ENCODE data around the gene CCDC83. TPM values are rescaled to one million over a fixed set of nuclear protein-coding genes. Genes with fewer than 3 reads are reported as not detected.
A peak's percentile ranks its signal among the peaks of the same experiment; 100 is the strongest.

The CCDC83 gene
- not detected for total RNA-seq
- long read RNA-seq, partial matches to known transcripts: 0 of 1 reads
- long read RNA-seq, other reads (novel, unspliced or antisense): 1 of 1 reads

DNA sequence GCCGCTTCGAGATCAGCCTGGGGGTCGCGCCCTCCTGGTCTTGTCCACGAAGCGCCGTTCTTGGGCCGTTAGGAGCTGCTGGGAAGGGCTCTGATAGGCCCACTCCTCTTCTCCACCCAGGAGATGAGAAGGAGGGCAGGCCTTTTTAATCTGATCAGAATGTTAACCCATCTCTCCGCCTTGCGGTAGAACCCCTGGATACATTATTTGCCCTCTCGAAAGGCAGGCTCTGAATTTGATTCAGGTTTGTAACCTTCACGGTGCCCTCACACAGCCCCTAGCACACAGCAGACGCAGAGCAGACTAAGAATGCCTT lies at the start of gene CCDC83:
CCDC83 (plus strand) TSS at position 43 of the 316 bp plus-strand sequence. CDS start 9,741 bp downstream, outside the sequence.
- no peak for DNase-seq (ENCODE audit: low spot score)

DNA sequence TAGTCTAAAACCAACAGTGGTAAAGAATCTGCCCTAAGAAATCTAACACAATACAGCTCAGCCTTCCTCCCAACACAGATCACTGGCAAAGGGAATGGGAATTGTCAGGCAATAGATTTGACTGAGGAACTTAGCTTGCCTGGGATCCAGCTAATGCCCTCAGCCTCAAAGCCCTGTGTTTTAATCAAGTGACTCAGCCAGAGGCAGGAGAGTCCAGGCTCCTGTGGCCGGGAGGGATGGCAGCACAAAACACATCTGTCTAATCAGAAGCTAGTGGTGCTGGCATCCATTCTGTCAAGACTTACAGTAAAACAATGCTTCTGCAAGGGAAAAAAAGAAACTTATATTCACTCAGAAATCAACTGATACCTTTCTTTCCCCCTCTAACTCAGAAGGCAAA lies 49.8 kb upstream of the CCDC83 start:
- DNase-seq (ENCODE audit: low spot score): no peak

DNA sequence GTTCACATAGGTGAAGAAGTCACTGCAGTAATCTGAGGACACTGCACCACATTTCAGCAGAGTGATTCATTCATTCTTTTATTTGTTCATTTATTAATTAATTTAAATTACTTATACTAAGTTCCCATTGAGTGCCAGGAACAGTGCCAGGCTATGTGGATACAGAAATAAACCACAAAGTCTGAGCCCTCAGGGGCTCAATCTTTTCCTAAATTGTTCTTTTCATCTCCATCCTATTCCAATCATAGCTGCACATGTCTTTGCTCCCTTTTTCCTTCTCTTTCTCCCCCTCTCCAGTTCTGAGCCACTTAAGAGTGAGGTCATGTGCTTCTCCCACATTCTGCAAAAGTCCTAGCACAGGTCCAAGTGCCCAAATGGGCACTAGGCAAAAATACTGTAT lies 49.2 kb upstream of the CCDC83 start:
- no peak for DNase-seq (ENCODE audit: low spot score)

DNA sequence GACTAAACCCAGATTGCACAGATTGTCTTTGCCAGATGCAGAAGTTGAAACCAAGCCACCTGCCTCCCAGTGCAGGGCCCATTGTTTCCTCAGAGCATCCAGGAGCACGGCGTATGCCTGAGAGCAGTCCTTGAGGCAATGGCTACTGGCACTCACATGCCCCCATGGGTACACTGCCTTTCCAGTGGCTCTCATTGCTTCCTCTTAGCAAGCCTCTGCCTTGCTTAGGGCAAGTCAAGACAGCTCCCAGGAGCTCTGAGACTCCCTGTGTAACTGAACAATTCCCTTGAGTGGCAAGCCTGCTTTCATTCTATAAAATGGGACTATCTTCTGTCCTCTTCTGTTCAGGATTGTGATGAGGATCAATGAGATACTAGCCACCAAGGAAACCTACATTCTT lies 48.3 kb upstream of the CCDC83 start:
- no peak for DNase-seq (ENCODE audit: low spot score)

DNA sequence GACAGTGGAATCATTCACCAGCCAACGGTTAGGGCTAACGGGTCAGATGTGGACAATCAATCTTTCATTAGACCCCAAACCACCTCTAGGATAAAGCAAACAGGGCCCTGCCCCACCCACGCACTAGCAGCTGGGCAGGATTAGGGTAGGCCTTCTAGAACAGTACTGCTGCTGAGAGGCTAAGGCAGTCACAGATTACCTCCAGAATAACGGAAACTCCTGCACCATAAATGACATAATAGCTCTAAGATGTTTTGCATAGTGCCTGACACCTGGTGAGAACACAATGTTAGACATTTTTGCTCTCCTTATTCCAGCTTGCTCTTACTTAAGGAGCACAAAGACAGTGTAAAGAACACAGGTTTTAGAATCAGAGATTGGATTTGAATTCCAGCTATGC lies 46.0 kb upstream of the CCDC83 start:
- DNase-seq (ENCODE audit: low spot score): no peak

DNA sequence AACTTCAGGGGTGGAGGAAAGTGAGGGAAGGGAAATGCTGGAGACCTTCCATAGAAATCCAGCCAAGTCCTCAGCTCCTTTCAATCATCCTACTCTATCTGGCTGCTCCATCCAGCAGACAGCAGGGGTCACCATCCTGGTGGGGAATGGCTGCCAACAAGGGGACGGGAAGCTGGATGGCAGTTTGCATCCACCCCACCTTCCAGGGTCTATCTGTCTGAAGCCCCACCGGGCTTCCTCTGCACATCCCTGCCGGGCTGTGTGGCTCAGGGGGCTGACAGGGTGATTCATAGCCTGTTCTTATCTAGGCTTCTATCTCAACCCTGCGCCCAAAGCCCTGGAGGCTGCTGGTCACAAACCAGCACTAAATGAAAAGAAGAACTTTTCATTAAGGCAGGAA lies 45.3 kb upstream of the CCDC83 start:
- no peak for DNase-seq (ENCODE audit: low spot score)

DNA sequence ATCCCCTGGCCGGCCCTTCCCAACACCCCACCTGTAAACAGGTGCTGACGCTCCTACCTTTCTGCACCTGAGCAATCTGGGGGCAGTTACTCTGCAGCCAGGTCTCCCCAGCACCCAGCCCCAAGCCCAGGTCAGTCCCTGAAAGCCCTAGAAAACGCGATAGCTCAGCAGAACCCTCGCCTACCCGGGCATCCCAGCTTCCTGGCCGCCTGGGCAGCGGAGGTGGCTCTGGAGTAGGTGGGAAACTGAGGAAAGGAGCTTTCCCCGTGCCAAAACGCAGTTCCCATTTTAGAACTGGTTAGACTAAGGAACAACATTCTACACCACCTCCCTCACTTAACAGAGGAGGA lies 44.7 kb upstream of the CCDC83 start:
- no peak for DNase-seq (ENCODE audit: low spot score)

DNA sequence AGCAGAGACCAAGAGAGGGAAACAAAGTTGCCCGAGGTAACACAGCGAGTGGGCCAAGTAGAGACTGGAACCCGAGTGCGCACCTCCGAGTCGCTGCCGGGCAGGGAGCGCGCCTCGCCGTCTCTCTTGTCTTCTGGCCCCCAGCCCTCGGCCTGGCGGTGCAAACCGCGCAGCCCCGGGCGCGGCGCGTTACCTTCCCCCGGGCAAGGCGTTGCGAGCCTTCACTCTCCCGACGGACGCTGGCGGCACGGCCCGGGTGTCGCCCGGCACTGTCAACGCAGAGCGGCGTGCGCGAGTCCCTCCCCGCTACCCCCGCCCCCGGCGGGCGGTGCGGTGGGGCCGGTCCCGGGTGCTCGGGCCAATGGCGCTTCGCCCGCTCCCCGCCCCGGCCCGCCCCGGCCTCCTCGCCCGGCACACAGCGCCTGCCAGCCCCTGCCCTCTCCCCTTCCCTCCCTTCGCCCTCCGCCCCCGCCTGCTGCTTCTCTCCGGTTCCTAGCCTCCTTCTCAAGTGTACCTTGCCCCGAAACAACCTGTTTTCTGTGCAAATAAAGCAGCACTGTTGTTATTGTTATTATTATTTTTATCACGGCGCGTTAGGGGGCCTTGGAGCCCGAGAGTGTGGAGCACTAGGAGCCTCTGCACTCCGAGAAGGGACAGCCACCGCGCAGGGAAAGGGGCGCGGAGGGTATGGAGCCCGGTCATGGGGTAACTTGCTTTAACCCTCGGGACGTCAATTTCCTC lies 44.1 kb upstream of the CCDC83 start, which contains the start of gene SYTL2:
SYTL2 (minus strand) TSS at position 271 of the 741 bp plus-strand sequence. CDS start 53,416 bp downstream, outside the sequence.
- DNase-seq (ENCODE audit: low spot score): peak; percentile 94

DNA sequence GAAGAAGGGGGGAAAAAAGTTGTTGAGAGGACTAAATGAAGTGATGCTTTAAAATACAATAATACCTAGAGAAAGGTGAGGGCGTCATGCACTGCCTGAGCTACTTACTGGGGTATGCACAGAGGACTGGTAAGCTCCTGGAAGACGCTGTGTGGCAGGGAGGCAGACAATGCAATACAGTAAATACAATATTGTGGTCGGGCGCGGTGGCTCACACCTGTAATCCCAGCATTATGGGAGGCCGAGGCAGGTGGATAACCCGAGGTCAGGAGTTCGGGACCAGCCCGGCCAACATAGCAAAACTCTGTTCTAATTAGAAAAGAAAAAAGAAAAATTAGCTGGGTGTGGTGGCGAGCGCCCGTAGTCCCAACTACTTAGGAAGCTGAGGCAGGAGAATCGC lies 43.6 kb upstream of the CCDC83 start:
- no peak for DNase-seq (ENCODE audit: low spot score)

DNA sequence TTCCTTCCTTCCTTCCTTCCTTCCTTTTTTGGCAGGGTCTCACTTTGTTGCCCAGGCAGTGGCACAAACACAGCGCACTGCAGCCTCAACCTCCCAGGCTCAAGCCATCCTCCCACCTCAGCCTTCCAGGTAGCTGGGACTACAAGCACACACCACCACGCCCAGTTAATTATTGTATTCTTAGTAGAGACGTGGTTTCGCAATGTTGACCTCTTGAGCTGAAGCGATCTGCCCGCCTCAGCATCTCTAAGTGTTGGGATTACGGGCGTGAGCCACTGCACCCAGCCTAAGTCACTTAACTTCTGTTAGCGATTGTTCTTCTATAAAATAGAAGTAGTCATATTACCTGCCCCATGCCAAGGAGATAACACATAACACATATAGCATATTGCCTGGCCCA lies 41.5 kb upstream of the CCDC83 start:
- no peak for DNase-seq (ENCODE audit: low spot score)

DNA sequence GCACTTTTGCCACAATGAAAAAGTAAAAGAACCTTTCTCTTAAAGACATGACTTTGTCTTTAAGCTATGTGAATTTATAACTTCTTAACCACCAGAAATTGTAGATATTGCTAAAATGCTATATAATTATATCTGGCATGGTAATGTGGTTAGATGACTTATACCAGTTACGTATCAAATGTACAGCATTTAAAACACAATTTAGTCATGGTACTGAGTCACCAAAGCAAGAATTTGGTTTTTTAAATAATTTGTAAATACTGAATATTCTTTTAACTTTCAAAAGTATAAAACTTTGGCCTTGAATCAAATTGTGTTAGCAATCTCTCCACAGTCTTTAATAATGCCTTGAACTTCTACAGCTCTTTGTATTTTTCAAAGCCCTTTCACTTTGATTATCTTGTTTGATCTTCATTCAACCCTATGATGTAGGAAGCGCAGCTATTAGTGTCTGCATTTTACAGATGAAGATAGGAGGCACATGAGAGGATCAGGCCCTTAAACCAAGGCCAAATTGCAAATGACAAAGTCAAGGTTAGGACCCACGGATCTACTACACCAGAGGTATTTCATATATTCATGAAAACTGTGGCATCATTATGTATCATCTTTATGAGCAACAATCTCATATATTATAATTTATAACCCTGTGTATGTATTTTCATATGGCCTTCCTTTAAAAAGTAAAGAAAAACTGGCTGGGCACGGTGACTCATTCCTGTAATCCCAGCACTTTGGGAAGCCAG lies 39.8 kb upstream of the CCDC83 start:
- DNase-seq (ENCODE audit: low spot score): no peak

DNA sequence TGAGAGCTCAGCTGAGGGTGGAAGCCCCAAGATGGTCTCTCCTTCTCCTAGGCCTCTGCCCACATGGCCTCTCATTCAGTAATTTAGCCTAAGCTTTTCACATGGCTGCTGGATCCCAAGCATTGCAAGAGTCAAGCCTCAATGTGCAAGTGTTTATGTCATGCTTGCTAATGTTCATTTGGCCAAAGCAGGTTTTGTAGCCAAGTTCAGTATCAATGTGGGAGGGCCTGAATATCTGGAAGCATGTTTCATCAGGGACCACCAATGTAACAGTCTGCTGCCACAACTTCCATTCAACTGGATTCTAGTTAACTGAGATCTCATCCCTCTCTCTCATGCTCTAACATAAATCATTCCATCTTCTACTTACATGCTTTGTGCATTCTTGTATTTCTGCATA lies 35.7 kb upstream of the CCDC83 start:
- DNase-seq (ENCODE audit: low spot score): no peak

DNA sequence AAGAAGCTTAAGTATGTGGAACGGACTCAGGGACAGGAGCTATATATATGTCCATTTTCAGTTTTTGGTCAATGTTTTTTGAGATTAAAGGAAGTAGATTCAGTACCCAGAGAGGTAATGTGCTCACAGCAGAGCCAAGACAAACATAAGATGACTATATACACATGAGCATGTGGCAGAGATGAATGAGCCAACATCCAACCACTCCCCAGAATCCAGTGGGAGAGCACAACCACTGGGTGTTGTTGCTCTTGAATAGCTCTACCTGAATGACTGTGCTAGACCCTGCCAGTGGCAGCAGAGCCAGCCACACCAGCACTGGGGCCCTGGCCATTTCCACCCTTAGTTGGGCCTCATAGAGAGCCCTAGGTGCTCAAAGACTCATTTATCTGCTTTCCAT lies 33.5 kb upstream of the CCDC83 start:
- DNase-seq (ENCODE audit: low spot score): no peak

DNA sequence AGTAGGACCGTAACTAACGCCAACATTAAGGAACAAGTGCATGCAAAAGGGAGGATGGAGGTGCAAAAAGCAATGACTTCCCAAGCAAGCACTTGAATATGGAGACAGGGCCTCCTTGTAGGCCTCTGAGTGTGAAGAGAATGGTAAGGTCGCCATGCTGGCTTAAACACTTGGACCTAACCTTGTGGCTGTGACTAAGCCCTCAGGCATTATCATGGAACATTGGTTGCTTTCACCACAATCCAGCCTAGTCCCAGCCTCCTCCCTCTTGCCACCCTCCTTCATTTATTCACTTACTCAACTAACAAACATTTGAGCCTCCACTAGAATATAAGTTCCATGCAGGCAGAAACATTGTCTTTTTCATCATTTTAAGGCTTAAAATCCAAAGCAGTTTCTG lies 32.4 kb upstream of the CCDC83 start:
- DNase-seq (ENCODE audit: low spot score): no peak

DNA sequence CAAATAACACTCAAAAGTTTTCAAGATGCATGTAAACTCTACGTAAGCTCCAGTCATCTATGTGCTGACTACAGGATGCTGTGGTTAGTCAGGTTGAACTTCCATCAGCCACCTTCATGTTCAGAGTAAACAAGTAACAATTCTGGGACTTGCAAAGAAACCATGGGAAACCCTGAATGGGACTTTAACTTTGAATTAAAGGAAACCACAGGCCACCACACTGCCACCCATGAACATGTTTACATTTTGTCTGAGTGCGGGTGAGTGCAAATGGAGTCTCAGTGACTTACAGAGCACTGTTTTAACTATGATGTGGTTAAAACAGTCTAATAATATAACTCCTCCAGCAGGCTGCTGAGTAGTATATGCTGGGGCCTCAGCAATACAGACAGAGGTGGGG lies 31.4 kb upstream of the CCDC83 start:
- DNase-seq (ENCODE audit: low spot score): no peak

DNA sequence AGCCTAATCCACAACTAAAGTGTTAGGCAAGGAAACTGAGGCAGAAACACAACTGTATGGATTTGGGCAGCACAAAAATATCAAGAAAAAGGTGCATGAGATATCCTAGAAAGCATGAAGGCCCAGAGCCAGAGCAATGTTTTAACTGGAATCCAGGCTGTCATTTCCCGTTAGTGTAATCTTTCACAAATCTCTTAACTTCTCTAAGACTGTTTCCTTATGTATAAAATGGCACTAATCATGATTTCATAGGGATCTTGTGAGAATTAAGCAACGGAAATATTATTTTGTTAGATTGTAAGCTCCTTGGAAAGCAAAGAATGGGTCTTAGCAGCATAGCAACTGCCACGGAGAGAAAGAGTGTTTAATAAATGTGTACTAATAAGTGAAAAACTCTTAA lies 29.6 kb upstream of the CCDC83 start:
- DNase-seq (ENCODE audit: low spot score): no peak

DNA sequence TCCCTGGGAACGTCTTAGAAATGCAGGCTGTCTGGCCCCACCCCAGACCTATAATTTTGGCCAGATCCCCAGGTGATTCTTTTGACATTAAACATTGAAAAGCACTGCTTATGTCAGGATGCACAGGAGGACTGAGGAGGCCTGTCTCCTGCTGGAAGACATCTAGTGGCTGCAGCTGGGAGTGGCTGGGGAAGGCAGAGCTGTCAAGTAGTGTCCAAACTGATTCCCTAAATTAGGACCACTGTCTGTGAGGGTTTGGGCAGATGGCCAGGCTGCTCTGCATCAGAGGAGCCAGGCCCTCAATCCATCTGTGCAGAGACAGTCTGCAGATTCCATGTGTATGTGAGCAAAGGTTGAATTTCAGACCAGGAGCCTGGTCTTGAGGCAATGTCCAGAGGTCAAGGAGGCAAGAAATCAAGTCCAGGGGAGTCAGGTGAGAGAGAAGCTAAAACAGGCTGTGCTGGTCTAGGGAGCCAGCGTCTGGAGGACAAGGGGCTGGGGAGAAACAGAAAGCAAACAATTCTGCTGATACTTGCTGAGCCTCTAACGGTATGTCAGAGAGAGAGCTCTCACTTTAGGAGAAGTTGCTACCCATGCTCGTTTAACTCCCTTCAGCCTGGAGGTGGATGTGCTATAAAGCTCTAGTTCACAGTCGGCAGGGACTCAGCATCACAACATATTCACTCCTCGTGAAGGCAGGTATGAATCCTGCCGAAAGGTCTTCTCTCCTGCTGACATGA lies 28.9 kb upstream of the CCDC83 start:
- DNase-seq (ENCODE audit: low spot score): no peak

DNA sequence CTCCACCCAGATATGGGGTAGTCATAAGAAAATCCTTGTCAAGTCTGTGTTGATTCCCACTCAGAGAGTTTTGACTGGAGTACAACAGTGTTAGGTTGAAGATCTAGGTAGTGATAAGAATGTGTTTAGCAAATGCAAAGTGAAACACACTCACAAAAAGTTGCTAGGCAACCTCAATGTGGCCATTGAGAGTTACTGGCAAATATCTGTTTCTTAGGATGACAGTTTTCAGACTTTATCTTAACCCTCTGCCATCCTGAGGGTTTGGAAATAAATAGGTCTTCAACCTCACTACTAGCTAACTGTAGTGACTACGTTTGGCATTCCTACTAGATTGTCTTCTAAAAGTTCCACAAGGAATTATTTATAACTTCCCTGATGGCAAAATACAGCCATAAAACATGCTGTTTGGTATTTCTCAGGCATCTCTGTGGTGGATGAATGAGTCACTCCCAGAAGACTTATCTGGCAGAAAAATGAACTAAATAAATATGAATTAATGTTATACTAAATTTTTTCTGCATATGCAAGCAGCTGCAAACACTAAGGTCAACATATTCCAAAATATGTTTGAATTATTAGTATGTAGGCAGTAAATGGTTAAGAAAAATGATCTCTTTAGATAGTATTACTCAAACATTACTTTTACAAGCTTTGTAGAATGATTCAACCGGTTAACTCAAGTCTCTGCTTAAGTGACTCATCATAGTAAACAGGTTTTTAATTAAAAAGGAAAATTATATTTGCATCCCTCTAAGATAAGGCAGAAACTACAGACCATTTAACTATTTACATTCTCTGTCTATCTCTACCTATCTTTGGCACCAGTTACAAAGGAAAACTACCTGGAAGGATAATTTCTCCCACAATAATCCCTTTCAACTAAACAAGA lies 27.2 kb upstream of the CCDC83 start:
- DNase-seq (ENCODE audit: low spot score): no peak

DNA sequence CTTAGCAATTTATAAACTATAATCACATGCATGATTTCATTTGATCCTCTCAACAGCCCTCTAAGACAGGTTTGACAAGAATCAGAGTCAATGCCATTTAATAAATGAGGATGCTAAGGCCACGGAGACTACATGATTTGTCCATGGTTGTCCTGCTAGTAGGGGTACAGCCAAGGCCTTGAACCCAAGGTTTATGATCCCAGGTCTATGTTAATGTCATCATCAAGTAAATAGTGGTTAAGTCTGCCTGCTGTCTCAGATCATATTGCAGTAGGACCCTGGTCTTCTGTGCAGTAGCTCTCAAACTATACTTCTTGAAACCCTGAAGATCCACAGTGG lies 26.6 kb upstream of the CCDC83 start:
- DNase-seq (ENCODE audit: low spot score): no peak

DNA sequence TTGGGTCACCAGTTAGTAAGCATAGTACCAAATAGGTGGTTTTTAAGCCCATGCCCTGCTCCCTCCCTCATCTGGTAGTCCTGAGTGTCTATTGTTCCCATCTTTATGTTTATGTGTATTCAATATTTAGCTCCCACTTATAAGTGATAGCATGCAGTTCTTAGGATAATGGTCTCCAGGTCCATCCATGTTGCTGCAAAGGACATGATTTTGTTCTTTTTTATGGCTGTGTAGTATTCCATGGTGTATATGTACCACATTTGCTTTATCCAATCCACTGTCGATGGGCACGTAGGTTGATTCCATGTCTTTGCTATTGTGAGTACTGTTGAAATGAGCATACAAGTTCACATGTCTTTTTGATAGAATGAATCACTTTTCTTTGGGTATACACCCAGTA lies 26.0 kb upstream of the CCDC83 start:
- DNase-seq (ENCODE audit: low spot score): no peak

DNA sequence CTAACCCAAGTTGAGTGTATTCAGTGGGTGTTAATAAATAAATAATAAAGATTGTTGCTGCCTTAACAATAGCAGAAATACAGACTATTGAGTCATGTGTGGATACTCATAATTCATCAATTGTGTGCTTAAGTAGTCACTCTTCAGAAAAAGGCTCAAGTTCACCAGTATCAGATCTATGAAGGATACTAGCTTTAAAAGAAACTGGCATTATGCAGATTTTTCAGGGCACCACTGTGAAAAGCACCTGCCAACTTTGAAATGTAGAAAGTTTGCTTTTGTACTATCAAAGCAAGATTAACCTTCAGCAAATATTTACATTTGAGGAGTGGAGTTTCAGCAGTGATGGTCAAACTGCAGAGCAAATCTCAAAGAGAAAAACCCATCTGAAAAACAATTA lies 24.1 kb upstream of the CCDC83 start:
- no peak for DNase-seq (ENCODE audit: low spot score)

Measured in mesenteric fat pad (tissue), 1 donor.